IPS DF 6.9 (cell line): ENCODE data around the gene PCDHGA1.

ENCODE experiments used
- DNase-seq: peaks from one replicate; pipeline ENCODE4 v3.0.0-alpha.2; 2013; ENCODE audit warnings: low read depth, low spot score
- H3K27ac ChIP-seq: one replicate; pipeline ENCODE4 v1.5.1; 2013; ENCODE audit warnings: low read length, control low read depth
- H3K27me3 ChIP-seq: 2 replicates; pipeline ENCODE4 v1.6.1; 2013; ENCODE audit warnings: mild to moderate bottlenecking, low read length; ENCODE audit not compliant: control insufficient read depth, insufficient read depth
- H3K36me3 ChIP-seq: 2 replicates; pipeline ENCODE4 v1.6.1; 2013; ENCODE audit warnings: low read length; ENCODE audit not compliant: control insufficient read depth, insufficient read depth
- H3K4me1 ChIP-seq: 2 replicates; pipeline ENCODE4 v1.6.1; 2013; ENCODE audit warnings: low read length; ENCODE audit not compliant: control insufficient read depth, insufficient read depth
- H3K4me3 ChIP-seq: 2 replicates; pipeline ENCODE4 v1.5.1; 2013; ENCODE audit warnings: mild to moderate bottlenecking, low read length
- H3K9me3 ChIP-seq: 2 replicates; pipeline ENCODE4 v1.6.1; 2013; ENCODE audit warnings: low read length, inconsistent platforms; ENCODE audit not compliant: control insufficient read depth, insufficient read depth
- WGBS: extraction: QIAGEN DNeasy Blood & Tissue Kit; methylation state at CpG from one replicate; pipeline ENCODE4 v1.1.7; 2013; ENCODE audit warnings: mixed read lengths, missing lambda C conversion rate; ENCODE audit not compliant: insufficient read length, insufficient coverage; 5-methylcytosine and 5-hydroxymethylcytosine counted together

The PCDHGA1 gene

GRCh38 chr5:141494761-141495452 is 164.6 kb downstream of the PCDHGA1 start:
- Histone ChIP-seq H3K27ac (no peak overlapping the region), H3K4me3 (peak overlapping the region; percentile 10; the same call in 1 of the 2 replicates), H3K9me3 (no peaks in the 10 kb centered on the region), H3K27me3 (peaks cover 17% of the 10 kb centered on the region; the same call in 1 of the 2 replicates), H3K4me1 (peaks cover 12% of the 10 kb centered on the region), H3K36me3 (no peaks in the 10 kb centered on the region; the same call in 1 of the 2 replicates)
- no CpG with 5 or more reads among the region's 22 CpGs for WGBS
- no peak for DNase-seq

- Histone ChIP-seq H3K27ac (no peak overlapping the region), H3K4me3 (no peak overlapping the region), H3K36me3 (no peaks in the 10 kb centered on the region; the same call in 1 of the 2 replicates), H3K4me1 (peaks cover 12% of the 10 kb centered on the region), H3K27me3 (peaks cover 17% of the 10 kb centered on the region; the same call in 1 of the 2 replicates), H3K9me3 (no peaks in the 10 kb centered on the region)
- no peak for DNase-seq
- no CpG with 5 or more reads among the region's 8 CpGs for WGBS
Observed at GRCh38 chr5:141495453-141495811, 165.1 kb downstream of the PCDHGA1 start.

GRCh38 chr5:141496038-141496437 is 165.7 kb downstream of the PCDHGA1 start:
- Histone ChIP-seq H3K27ac (no peak overlapping the region), H3K4me1 (peaks cover 10% of the 10 kb centered on the region), H3K36me3 (no peaks in the 10 kb centered on the region; the same call in 1 of the 2 replicates), H3K4me3 (no peak overlapping the region), H3K27me3 (peaks cover 14% of the 10 kb centered on the region; the same call in 1 of the 2 replicates), H3K9me3 (no peaks in the 10 kb centered on the region)
- no peak for DNase-seq
- WGBS = no CpG with 5 or more reads among the region's 4 CpGs

- no peaks in the 10 kb centered on the region for H3K4me1 ChIP-seq
- no peaks in the 10 kb centered on the region for H3K9me3 ChIP-seq
- no peak for DNase-seq
- WGBS = no CpG with 5 or more reads among the region's 7 CpGs
- H3K27me3 ChIP-seq = no peaks in the 10 kb centered on the region
- H3K27ac ChIP-seq = no peak overlapping the region
- no peak overlapping the region for H3K4me3 ChIP-seq
- no peaks in the 10 kb centered on the region for H3K36me3 ChIP-seq
Observed at GRCh38 chr5:141501761-141502160, 171.4 kb downstream of the PCDHGA1 start.

GRCh38 chr5:141503681-141504080 is 173.4 kb downstream of the PCDHGA1 start:
- Histone ChIP-seq H3K27ac (no peak overlapping the region), H3K27me3 (no peaks in the 10 kb centered on the region), H3K36me3 (no peaks in the 10 kb centered on the region), H3K4me3 (no peak overlapping the region), H3K4me1 (no peaks in the 10 kb centered on the region), H3K9me3 (no peaks in the 10 kb centered on the region)
- no peak for DNase-seq
- no CpG with 5 or more reads among the region's 2 CpGs for WGBS

- no peak overlapping the region for H3K27ac ChIP-seq
- H3K4me3 ChIP-seq = no peak overlapping the region
- no peaks in the 10 kb centered on the region for H3K4me1 ChIP-seq
- no CpG with 5 or more reads among the region's 4 CpGs for WGBS
- no peaks in the 10 kb centered on the region for H3K36me3 ChIP-seq
- no peaks in the 10 kb centered on the region for H3K27me3 ChIP-seq
- no peaks in the 10 kb centered on the region for H3K9me3 ChIP-seq
- no peak for DNase-seq
Observed at GRCh38 chr5:141504216-141504615, 173.9 kb downstream of the PCDHGA1 start.

- DNase-seq = no peak
- Histone ChIP-seq H3K9me3 (no peaks in the 10 kb centered on the region), H3K27me3 (no peaks in the 10 kb centered on the region), H3K36me3 (no peaks in the 10 kb centered on the region), H3K4me1 (no peaks in the 10 kb centered on the region; the same call in 1 of the 2 replicates), H3K4me3 (no peak overlapping the region), H3K27ac (no peak overlapping the region)
- no CpG with 5 or more reads among the region's 8 CpGs for WGBS
Observed at GRCh38 chr5:141506381-141507155, 176.3 kb downstream of the PCDHGA1 start.

- H3K4me3 ChIP-seq = no peak overlapping the region
- no peaks in the 10 kb centered on the region for H3K27me3 ChIP-seq
- DNase-seq = no peak
- H3K27ac ChIP-seq = no peak overlapping the region
- H3K36me3 ChIP-seq = no peaks in the 10 kb centered on the region
- no CpG with 5 or more reads among the region's 11 CpGs for WGBS
- no peaks in the 10 kb centered on the region; the same call in 1 of the 2 replicates for H3K4me1 ChIP-seq
- H3K9me3 ChIP-seq = no peaks in the 10 kb centered on the region
Observed at GRCh38 chr5:141507387-141508091, 177.2 kb downstream of the PCDHGA1 start.

- no peak overlapping the region for H3K27ac ChIP-seq
- no CpG with 5 or more reads among the region's 9 CpGs for WGBS
- no peaks in the 10 kb centered on the region for H3K36me3 ChIP-seq
- no peak for DNase-seq
- H3K9me3 ChIP-seq = no peaks in the 10 kb centered on the region
- H3K4me1 ChIP-seq = no peaks in the 10 kb centered on the region; the same call in 1 of the 2 replicates
- no peak overlapping the region for H3K4me3 ChIP-seq
- no peaks in the 10 kb centered on the region for H3K27me3 ChIP-seq
Observed at GRCh38 chr5:141508440-141508797, 178.1 kb downstream of the PCDHGA1 start.

- no peaks in the 10 kb centered on the region for H3K27me3 ChIP-seq
- no peak for DNase-seq
- H3K27ac ChIP-seq = no peak overlapping the region
- no peaks in the 10 kb centered on the region; the same call in 1 of the 2 replicates for H3K4me1 ChIP-seq
- H3K36me3 ChIP-seq = no peaks in the 10 kb centered on the region
- no CpG with 5 or more reads among the region's 23 CpGs for WGBS
- no peaks in the 10 kb centered on the region for H3K9me3 ChIP-seq
- H3K4me3 ChIP-seq = no peak overlapping the region; the same call in 1 of the 2 replicates
Observed at GRCh38 chr5:141508798-141509611, 178.7 kb downstream of the PCDHGA1 start.
